Measurements from ENCODE around the gene FBXO36. TPM values are rescaled to one million over a fixed set of nuclear protein-coding genes. Genes with fewer than 3 reads are reported as not detected.

Gene FBXO36, protein sequence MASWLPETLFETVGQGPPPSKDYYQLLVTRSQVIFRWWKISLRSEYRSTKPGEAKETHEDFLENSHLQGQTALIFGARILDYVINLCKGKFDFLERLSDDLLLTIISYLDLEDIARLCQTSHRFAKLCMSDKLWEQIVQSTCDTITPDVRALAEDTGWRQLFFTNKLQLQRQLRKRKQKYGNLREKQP
- 1 to 10 TPM in 5 of 7 donors, under 1 TPM in 2; 0.54 to 2.6 (median 1.5) TPM for total RNA-seq
- under 1 TPM; 0.36 to 0.59 (median 0.38) TPM for polyA plus RNA-seq
- long read RNA-seq, donor 1, partial matches to known transcripts: 0 of 3 reads
- long read RNA-seq, donor 1, other reads (novel, unspliced or antisense): 0 of 3 reads
- long read RNA-seq, donor 2: 0 reads

DNA sequence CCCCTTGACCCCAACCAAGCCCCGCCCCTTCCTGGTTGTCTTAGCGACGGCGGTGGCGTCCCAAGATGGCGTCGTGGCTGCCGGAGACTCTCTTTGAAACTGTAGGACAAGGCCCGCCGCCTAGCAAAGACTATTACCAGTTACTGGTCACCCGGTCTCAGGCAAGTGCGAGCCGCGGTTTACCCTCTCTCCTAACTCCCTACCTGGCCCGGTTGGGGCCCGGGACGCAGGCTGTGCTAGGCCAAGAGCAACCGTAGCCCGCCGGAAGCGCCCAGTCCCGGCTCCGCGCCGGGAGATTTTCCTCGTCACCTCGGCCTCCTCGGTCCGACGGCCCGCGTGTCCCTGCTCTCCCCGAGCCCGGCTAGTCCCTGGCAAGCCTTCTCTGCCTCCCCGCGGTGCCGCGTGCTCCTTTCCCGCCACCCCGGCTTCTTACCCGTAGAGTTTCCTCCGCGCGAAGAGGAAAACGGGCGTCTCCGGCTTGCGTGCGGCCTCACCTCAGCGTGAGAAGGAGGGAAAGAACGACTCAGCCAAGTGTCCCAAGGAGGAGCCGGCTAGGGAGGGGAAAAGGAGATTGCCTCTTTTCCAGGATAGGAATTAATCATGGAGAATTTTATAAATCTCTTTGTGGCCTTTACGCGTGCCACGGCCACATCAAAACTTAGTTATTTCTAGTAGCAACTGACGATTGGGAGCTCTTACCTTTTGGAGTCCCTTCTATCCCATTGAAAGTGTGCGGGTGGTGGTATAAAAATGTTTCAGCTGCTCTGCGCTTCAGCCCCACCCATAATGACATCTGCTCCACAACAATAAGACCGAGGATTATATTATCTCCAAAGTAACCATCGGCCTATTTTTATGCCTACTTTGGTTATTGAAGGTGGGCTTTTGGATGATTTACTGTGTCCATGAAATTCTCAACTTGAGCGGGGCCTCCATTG, at the start of gene FBXO36:
Gene FBXO36, plus strand, starts transcription at position 55 of the 938 bp plus-strand sequence. Its CDS starts 11 bp downstream, at position 66.
- intact Hi-C loops (cut with DNase I; ENCODE audit: low total_unique reads): no loop called here
- Histone ChIP-seq H3K4me3 (peak within 1 kb of the TSS; percentile 96 to 100 (median 100)), H3K4me1 (peaks cover 14 to 51% (median 40%) of the 10 kb centered on the region in 6 donors), H3K27me3 (replicated peaks in 1 of 7) (no peaks in the 10 kb centered on the region), H3K27ac (peak within 1 kb of the TSS; percentile 93 to 99 (median 98)), H3K9me3 (no peaks in the 10 kb centered on the region), H3K36me3 (peaks cover 0 to 9% (median 0%) of the 10 kb centered on the region in 6 donors)
- WGBS, 5 donors: 2 to 3% (median 2%) methylated on average over 44 to 61 of the region's 61 CpGs
- no peak for TF ChIP-seq POLR2A (IDR thresholded peaks at IDR 0.05)
- no peak for TF ChIP-seq POLR2AphosphoS5 (IDR thresholded peaks at IDR 0.05)
- TF ChIP-seq, protein P1, sequence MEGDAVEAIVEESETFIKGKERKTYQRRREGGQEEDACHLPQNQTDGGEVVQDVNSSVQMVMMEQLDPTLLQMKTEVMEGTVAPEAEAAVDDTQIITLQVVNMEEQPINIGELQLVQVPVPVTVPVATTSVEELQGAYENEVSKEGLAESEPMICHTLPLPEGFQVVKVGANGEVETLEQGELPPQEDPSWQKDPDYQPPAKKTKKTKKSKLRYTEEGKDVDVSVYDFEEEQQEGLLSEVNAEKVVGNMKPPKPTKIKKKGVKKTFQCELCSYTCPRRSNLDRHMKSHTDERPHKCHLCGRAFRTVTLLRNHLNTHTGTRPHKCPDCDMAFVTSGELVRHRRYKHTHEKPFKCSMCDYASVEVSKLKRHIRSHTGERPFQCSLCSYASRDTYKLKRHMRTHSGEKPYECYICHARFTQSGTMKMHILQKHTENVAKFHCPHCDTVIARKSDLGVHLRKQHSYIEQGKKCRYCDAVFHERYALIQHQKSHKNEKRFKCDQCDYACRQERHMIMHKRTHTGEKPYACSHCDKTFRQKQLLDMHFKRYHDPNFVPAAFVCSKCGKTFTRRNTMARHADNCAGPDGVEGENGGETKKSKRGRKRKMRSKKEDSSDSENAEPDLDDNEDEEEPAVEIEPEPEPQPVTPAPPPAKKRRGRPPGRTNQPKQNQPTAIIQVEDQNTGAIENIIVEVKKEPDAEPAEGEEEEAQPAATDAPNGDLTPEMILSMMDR (IDR thresholded peaks at IDR 0.05 in 8 of 11, conservative IDR thresholded peaks at IDR 0.05 in 3 of 11): no peak
- DNase-seq: peak; percentile 96

DNA sequence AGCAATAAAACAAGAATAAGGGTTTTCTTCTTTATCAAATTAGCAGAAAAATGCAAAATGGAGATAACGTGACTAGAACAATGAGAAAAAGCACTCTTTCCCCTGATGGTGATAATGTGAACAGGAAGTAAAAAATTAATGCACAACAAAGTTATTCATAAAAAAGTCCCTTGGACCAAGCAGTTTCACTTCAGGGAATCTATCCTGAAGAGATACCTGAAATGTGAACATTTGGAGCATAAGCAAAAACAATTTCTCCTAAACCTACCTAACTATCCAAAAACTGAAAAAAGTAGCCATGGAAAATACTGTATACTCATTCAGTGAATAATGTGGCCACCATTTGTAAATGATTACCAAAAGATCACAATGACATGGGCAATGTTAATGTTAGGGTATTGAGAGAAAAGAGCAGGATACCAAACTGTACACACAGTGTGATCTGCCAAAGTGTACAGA, 49.2 kb upstream of the FBXO36 start:
- intact Hi-C loops (cut with DNase I; ENCODE audit: low total_unique reads): no loop called here
- Histone ChIP-seq H3K27ac (peak overlapping the region in 5 of 8 donors; percentile 6 to 26 (median 15)), H3K4me3 (no peak overlapping the region), H3K36me3 (peaks cover 0 to 64% (median 13%) of the 10 kb centered on the region in 6 donors), H3K4me1 (peaks cover 13 to 68% (median 26%) of the 10 kb centered on the region in 6 donors), H3K27me3 (replicated peaks in 1 of 7) (no peaks in the 10 kb centered on the region), H3K9me3 (no peaks in the 10 kb centered on the region)
- TF ChIP-seq, protein P1 (IDR thresholded peaks at IDR 0.05 in 8 of 11, conservative IDR thresholded peaks at IDR 0.05 in 3 of 11): no peak
- TF ChIP-seq POLR2AphosphoS5 (IDR thresholded peaks at IDR 0.05) (no peak), POLR2A (IDR thresholded peaks at IDR 0.05) (no peak)
- 30 to 58% (median 43%) methylated on average over 1 of the region's 1 CpG for WGBS, 5 donors
- no peak for DNase-seq

DNA sequence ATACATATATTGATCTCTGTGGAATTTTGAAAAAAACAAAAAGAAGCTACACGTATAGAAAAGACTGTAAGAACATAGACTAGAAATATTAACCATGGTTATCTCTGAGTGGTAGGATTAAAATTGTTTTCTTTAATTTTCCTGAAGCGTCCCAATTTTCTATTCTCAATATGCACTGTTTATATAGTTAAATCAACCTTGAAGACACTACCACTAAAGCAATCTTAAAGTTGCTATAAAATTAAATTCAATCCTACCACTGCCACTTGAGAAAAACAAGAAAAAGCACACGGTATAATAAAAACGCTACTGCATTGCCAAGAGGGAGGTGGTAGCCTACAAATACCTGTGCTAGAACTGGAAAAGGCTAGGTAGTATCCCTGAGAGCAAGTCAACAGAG, 47.7 kb upstream of the FBXO36 start:
- Histone ChIP-seq H3K27me3 (replicated peaks in 1 of 7) (no peaks in the 10 kb centered on the region), H3K4me1 (peaks cover 13 to 56% (median 25%) of the 10 kb centered on the region in 6 donors), H3K36me3 (peaks cover 0 to 65% (median 28%) of the 10 kb centered on the region in 6 donors), H3K4me3 (no peak overlapping the region), H3K27ac (no peak overlapping the region), H3K9me3 (no peaks in the 10 kb centered on the region)
- TF ChIP-seq POLR2AphosphoS5 (IDR thresholded peaks at IDR 0.05) (no peak), POLR2A (IDR thresholded peaks at IDR 0.05) (no peak)
- TF ChIP-seq, protein P1 (IDR thresholded peaks at IDR 0.05 in 8 of 11, conservative IDR thresholded peaks at IDR 0.05 in 3 of 11): no peak
- WGBS, 5 donors: 90 to 98% (median 93%) methylated on average over 4 of the region's 4 CpGs
- DNase-seq: no peak
- intact Hi-C loops (cut with DNase I; ENCODE audit: low total_unique reads): no loop called here

All from spleen (tissue), 13 donors.